ENCODE results near the gene SNAP47. TPM values are rescaled to one million over a fixed set of nuclear protein-coding genes. Genes with fewer than 3 reads are reported as not detected.

The SNAP47 gene
- total and polyA plus RNA-seq, 2 of the 4 experiments (the other 2 are of a cell fraction) = 39.4 to 72.9 TPM

DNA sequence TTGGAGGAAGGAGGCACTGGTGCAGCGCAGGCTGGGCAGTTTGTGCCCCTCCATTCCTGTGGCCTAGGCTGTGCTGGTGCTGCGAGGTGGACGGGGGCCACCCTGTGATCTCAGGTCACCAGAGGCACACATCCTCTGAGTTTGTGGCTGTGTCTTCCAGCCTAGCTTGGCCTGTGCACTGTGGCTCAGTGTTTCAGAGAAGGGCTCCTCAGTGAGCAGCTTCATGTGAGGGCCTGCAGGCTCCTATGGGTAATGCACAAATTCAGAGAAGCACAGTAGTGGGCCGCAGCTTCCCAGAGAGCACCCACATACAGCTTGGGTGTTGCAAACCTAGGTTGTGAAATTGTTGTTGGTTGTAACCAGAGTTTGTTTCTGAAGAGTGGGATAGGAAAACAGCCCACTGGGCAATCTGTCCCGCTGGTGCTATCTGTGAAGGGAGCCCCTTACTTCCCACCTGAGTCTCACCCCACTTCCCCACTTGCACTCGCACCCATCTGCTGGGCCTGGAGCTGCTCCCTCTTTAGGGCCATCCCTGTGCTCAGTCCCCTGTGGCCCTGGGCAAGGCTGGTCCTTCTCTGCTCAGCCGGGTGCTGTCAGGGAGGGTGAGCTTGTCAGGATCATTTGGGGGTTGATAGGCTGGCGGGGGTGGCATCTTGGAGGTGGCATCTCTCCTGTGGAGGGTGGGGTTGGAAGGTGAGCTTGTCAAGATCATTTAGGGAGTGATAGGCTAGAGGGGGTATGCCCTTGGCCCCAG lies 30.2 kb downstream of the SNAP47 start:
- no peak overlapping the region for H3K56ac ChIP-seq (ENCODE audit: extremely low read depth, insufficient read depth, low read length)
- H3K23ac ChIP-seq (ENCODE audit: low read depth, low read length) = no peak overlapping the region
- 100% methylated on average over 3 of the region's 8 CpGs; no CpG with 5 or more reads in 1 of the 2 experiments for WGBS, 2 experiments (ENCODE audit: extremely low coverage in 2 of 2, insufficient read length in 1 of 2)
- ATAC-seq (ENCODE audit: low read depth) (no peak), DNase-seq (no peak)
- H2AK9ac ChIP-seq (replicated peaks; ENCODE audit: low read depth, low read length, poor library complexity) = peak overlapping the region; percentile 68
- no peak overlapping the region for H4K5ac ChIP-seq (ENCODE audit: low read depth, low read length)
- H3K27ac ChIP-seq (ENCODE audit: insufficient read depth, low read length) = no peak overlapping the region
- H3K18ac ChIP-seq (ENCODE audit: low read depth, low read length) = no peak overlapping the region
- peaks cover 11% of the 10 kb centered on the region for H3K9me1 ChIP-seq (ENCODE audit: insufficient read depth, low read length)
- H2AK5ac ChIP-seq (ENCODE audit: low read depth, low read length) = no peak overlapping the region
- no peak overlapping the region for H2BK15ac ChIP-seq (ENCODE audit: low read depth, low read length)
- no peak overlapping the region for H3K9ac ChIP-seq (ENCODE audit: low read depth, low read length)
- no peak overlapping the region for H3K14ac ChIP-seq (replicated peaks; ENCODE audit: low read depth, low read length)
- H2BK20ac ChIP-seq (ENCODE audit: low read depth, low read length) = no peak overlapping the region
- no peak overlapping the region for H3K4me2 ChIP-seq (ENCODE audit: low read depth, low read length)
- H4K8ac ChIP-seq (ENCODE audit: low read depth in 2 of 2, low read length in 2 of 2) = no peak overlapping the region
- no peaks in the 10 kb centered on the region for H3K9me3 ChIP-seq (ENCODE audit: control insufficient read depth, insufficient read depth, low read length)
- peaks cover 17 to 64% of the 10 kb centered on the region in 2 experiments for H3K79me1 ChIP-seq (ENCODE audit: low read depth in 1 of 2, low read length in 2 of 2)
- ChIA-PET POLR2A (ENCODE audit: unreplicated experiment) (no interaction called here), CTCF (no interaction called here)
- dilution Hi-C loops (cut with HindIII; ENCODE audit: low sequenced_read_pairs, unreplicated experiment) (no loop called here), intact Hi-C loops (cut with micrococcal nuclease) (no loop called here), in situ Hi-C loops (cut with MboI; ENCODE audit: low sequenced_read_pairs) (loop anchor here (10.0 kb wide), 1 partner anchor 319 kb away; the partner anchor contains the start of gene ARF1)
- H2BK120ac ChIP-seq (ENCODE audit: low read depth, low read length) = no peak overlapping the region
- no TSS peak for BruUV-seq (replicated peaks)
- no peaks in the 10 kb centered on the region for H3K27me3 ChIP-seq (ENCODE audit: control insufficient read depth, insufficient read depth, low read length)
- H2BK5ac ChIP-seq (ENCODE audit: low read depth, low read length, poor library complexity, severe bottlenecking) = no peak overlapping the region
- no peak overlapping the region for H3K4ac ChIP-seq (ENCODE audit: low read depth, low read length)
- H3K36me3 ChIP-seq (ENCODE audit: control insufficient read depth, insufficient read depth, low read length) = peaks cover 36% of the 10 kb centered on the region
- TF ChIP-seq MXI1 (IDR thresholded peaks at IDR 0.05; ENCODE audit: borderline replicate concordance, low read depth, low read length) = no peak
- TF ChIP-seq USF2 (IDR thresholded peaks at IDR 0.05; ENCODE audit: low read depth, low read length) = no peak
- TF ChIP-seq FOS (IDR thresholded peaks at IDR 0.05; ENCODE audit: low read depth, low read length) = no peak
- no peak for TF ChIP-seq BHLHE40 (IDR thresholded peaks at IDR 0.05; ENCODE audit: low read depth, low read length)
- TF ChIP-seq RCOR1 (IDR thresholded peaks at IDR 0.05; ENCODE audit: insufficient replicate concordance, low read length) = no peak
- no peak for TF ChIP-seq RFX5 (IDR thresholded peaks at IDR 0.05; ENCODE audit: low read depth, low read length)
- no peak for TF ChIP-seq NFE2L2 (IDR thresholded peaks at IDR 0.05; ENCODE audit: low read depth, low read length)
- TF ChIP-seq MAZ (IDR thresholded peaks at IDR 0.05; ENCODE audit: borderline replicate concordance, low read depth, low read length) = no peak
- TF ChIP-seq CHD1 (IDR thresholded peaks at IDR 0.05; ENCODE audit: low read depth, low read length) = no peak
- TF ChIP-seq, protein P1, sequence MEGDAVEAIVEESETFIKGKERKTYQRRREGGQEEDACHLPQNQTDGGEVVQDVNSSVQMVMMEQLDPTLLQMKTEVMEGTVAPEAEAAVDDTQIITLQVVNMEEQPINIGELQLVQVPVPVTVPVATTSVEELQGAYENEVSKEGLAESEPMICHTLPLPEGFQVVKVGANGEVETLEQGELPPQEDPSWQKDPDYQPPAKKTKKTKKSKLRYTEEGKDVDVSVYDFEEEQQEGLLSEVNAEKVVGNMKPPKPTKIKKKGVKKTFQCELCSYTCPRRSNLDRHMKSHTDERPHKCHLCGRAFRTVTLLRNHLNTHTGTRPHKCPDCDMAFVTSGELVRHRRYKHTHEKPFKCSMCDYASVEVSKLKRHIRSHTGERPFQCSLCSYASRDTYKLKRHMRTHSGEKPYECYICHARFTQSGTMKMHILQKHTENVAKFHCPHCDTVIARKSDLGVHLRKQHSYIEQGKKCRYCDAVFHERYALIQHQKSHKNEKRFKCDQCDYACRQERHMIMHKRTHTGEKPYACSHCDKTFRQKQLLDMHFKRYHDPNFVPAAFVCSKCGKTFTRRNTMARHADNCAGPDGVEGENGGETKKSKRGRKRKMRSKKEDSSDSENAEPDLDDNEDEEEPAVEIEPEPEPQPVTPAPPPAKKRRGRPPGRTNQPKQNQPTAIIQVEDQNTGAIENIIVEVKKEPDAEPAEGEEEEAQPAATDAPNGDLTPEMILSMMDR (conservative IDR thresholded peaks at IDR 0.05; ENCODE audit: low read depth, low read length) = no peak
- H3K4me1 ChIP-seq (ENCODE audit: control insufficient read depth, insufficient read depth, low read length) = peaks cover 14% of the 10 kb centered on the region
- no peak overlapping the region for H4K91ac ChIP-seq (ENCODE audit: insufficient read depth, low read depth, low read length)
- peaks cover 42% of the 10 kb centered on the region for H4K20me1 ChIP-seq (ENCODE audit: insufficient read depth, low read length)
- no peak overlapping the region for H3K4me3 ChIP-seq (ENCODE audit: insufficient read depth, low read depth, low read length)
- H2AFZ ChIP-seq (replicated peaks; ENCODE audit: low read length, poor library complexity) = no peak overlapping the region

All from IMR-90 (cell line).